Transverse colon (tissue), 4 donors: ENCODE data around the gene RUNDC3A.

Source experiments
- EP300 ChIP-seq: sonication (generic); formaldehyde crosslinking; IDR thresholded peaks from one replicate; pipeline ENCODE4 v1.6.1; 2017; ENCODE audit warnings: antibody characterized with exemption, low read depth
- POLR2A ChIP-seq: fragments of 450-650 bp; IDR thresholded peaks from one replicate; pipeline ENCODE4 v1.6.1; 2016; ENCODE audit warnings: antibody characterized with exemption, mild to moderate bottlenecking, moderate library complexity
- POLR2AphosphoS5 ChIP-seq, 3 donors: sonication (generic); formaldehyde crosslinking; IDR thresholded peaks; one replicate each; pipeline ENCODE4 v1.6.1; 2016; ENCODE audit warnings: antibody characterized with exemption in 3 of 3
- TF ChIP-seq, protein P1 (sequence below), 5 experiments: fragments of 200-600 bp in 3 of 5; fragments of 450-650 bp in 2 of 5; sonication (generic) in 3 of 5; IDR thresholded peaks; 1 replicate in 2 of 5; 2 replicates in 3 of 5; pipeline ENCODE4 v1.5.1; 2016 to 2017; ENCODE audit warnings: antibody characterized with exemption in 5 of 5, inconsistent platforms in 3 of 5, mild to moderate bottlenecking in 2 of 5, moderate library complexity in 1 of 5

DNA sequence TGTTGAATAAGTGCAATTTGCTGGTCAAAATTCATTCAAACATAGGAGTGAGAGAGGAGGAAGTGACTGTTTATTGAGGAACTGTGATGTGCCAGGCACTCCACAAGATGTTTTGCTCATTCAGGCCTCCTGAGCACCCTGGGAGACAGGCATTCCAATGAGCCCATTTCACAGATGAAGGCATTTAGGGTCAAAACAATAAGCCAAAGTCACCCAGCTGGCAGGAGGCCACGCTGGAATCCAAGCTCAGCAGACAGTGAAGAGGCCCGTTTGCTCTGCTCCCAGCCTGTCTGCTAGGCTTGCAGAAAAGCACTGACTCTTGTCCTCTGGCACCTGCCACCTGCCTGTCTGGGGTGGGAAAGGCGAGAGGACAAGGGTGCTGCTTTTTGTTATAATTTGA lies 26.3 kb downstream of the RUNDC3A start:
- no peak for TF ChIP-seq POLR2A
- TF ChIP-seq, protein P1, sequence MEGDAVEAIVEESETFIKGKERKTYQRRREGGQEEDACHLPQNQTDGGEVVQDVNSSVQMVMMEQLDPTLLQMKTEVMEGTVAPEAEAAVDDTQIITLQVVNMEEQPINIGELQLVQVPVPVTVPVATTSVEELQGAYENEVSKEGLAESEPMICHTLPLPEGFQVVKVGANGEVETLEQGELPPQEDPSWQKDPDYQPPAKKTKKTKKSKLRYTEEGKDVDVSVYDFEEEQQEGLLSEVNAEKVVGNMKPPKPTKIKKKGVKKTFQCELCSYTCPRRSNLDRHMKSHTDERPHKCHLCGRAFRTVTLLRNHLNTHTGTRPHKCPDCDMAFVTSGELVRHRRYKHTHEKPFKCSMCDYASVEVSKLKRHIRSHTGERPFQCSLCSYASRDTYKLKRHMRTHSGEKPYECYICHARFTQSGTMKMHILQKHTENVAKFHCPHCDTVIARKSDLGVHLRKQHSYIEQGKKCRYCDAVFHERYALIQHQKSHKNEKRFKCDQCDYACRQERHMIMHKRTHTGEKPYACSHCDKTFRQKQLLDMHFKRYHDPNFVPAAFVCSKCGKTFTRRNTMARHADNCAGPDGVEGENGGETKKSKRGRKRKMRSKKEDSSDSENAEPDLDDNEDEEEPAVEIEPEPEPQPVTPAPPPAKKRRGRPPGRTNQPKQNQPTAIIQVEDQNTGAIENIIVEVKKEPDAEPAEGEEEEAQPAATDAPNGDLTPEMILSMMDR (IDR thresholded peaks at IDR 0.05): no peak
- TF ChIP-seq POLR2AphosphoS5 (IDR thresholded peaks at IDR 0.05): no peak
- TF ChIP-seq EP300: no peak
